NCI-H510A treated with DMSO at 0.1 percent for 48 hours (cell line): ENCODE measurements around the gene CEP20.

ENCODE experiments used
- DNase-seq: peaks from one replicate; lab custom pipeline; 2025; lab: John Stamatoyannopoulos, UW

The CEP20 gene

GRCh38 chr16:15830832-15831451 is 57.5 kb downstream of the CEP20 start:
- no peak for DNase-seq

DNA sequence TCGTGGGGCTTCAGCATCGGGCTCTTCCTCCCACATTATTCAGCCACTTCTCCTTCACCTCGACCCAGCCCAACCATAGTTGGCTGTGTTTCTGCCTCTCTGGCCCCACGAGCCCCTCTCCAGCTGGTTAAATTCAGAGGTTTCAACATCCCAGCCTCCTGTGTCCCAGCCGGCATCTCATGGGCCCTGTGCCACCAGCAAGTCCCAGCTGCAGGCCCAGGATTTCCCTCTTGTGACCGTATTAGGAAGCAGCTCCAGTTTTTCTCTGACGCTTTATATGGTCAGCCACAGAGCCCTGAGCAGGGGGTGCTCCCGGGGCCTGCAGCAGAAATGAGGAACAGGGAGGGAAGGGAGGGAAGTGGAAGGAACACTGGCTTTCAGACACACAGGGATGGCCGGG is 58.9 kb downstream of the CEP20 start:
- DNase-seq, result no peak

- no peak for DNase-seq
Measured at GRCh38 chr16:15827709-15828343, 60.6 kb downstream of the CEP20 start.

- DNase-seq, result no peak
Measured at GRCh38 chr16:15827299-15827698, 61.1 kb downstream of the CEP20 start.

- no peak for DNase-seq
Measured at GRCh38 chr16:15825750-15826305, 62.6 kb downstream of the CEP20 start.

DNA sequence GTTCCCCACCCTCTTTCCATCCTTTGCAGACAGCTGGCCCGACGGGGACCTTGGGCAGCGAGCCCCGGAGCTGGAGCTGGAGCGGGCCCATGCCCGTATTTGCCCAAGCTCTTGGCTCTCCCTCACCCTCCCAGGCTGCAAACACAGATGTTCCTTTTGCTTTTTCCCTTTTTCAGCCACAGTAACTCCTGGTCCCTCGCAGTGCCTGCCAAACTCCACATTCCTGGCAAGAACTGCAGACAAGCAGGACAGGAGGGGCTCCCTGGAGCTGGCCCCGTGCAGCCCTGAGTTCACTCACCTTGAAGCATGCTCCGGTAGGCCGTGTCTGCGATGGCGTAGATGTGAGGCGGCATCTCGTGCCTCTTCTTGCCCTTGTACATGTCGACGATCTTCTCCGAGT is 65.4 kb downstream of the CEP20 start:
- no peak for DNase-seq

- DNase-seq, result no peak
Measured at GRCh38 chr16:15820837-15821236, 67.6 kb downstream of the CEP20 start.

DNA sequence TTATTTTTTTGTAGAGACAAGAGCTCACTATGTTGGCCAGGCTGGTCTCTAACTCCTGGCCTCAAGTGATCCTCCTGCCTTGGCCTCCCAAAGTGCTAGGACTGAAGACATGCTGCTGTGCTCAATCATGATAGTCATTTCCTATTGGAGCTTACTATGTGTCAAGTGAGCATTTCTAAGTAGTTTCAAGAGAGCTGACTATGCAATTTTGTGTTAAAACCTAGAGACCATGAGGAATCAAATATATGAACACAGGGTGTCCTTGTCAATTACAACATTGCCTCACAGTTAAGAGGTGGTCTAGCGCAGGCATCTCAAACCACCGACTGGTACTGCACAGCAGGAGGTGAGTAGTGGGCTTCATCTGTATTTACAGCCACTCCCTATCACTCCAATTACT is 69.4 kb downstream of the CEP20 start:
- DNase-seq, result no peak

DNA sequence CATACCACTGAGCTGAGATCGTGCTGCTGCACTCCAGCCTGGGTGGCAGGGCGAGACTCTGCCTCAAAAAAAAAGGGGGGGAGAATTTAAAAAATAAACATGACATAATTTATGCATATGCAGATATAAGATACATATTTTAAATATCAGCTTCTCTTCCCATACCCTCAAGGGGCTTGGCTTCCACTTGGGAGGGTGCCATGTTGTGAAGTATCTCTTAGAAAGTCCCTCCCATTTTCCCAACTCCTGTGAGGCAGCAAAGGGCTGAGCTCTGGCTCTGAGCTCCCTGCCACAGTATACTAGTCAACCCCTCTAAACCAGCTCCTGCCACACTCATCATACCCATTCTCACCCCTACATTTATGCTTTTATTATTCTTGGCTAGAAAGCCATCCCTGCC is 71.0 kb downstream of the CEP20 start:
- no peak for DNase-seq

DNA sequence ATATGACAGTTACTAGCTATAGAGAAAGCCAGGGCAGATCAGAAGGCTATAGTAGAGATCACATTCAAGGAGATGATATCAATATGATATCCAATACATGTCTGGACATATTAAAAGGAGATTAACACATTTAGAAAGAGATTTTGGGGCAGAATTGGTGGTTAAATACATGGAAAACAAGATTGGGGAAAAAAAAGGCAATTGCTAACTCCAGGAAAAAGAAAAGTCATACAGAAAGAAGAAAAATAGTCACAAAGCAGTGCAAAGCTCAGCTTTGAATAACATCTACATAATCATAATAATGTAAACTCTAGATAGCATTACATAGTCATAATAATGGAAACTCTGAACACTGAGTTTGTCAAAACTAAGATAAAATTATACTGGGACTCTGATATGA is 72.2 kb downstream of the CEP20 start:
- no peak for DNase-seq
